Measurements from ENCODE around the gene SLC25A19. TPM values are rescaled to one million over a fixed set of nuclear protein-coding genes. Genes with fewer than 3 reads are reported as not detected.

The SLC25A19 gene
- total and polyA plus RNA-seq, 2 donors (not counting 1 experiment from before 2014, with no cell fraction given), result 5.1 to 9.7 TPM

GRCh38 chr17:75231071-75231470 lies 58.2 kb downstream of the SLC25A19 start:
- H3K79me2 ChIP-seq (ENCODE audit: control insufficient read depth, insufficient read depth, low read length), result no peaks in the 10 kb centered on the region
- H3K9ac ChIP-seq (ENCODE audit: insufficient read depth, low read length), result no peak overlapping the region
- TF ChIP-seq EZH2 (IDR thresholded peaks at IDR 0.05; ENCODE audit: low read length, missing control alignments) (no peak), CTCF (conservative IDR thresholded peaks at IDR 0.05 in 1 of 2, IDR thresholded peaks at IDR 0.05 in 1 of 2; ENCODE audit: low read depth in 1 of 2, low read length in 2 of 2) (no peak)
- no peak overlapping the region for H3K4me3 ChIP-seq (replicated peaks in 1 of 4; ENCODE audit: control extremely low read depth in 1 of 4, insufficient read depth in 1 of 4, low read depth in 3 of 4, low read length in 4 of 4)
- H3K27ac ChIP-seq (ENCODE audit: insufficient read depth, low read length), result no peak overlapping the region
- H4K20me1 ChIP-seq (ENCODE audit: control insufficient read depth, extremely low read depth, insufficient read depth, low read length), result no peaks in the 10 kb centered on the region
- no peak overlapping the region for H3K4me2 ChIP-seq (ENCODE audit: extremely low read depth, insufficient read depth, low read length)
- peaks cover 33% of the 10 kb centered on the region for H3K36me3 ChIP-seq (ENCODE audit: control insufficient read depth, insufficient read depth, low read length)
- H3K4me1 ChIP-seq (ENCODE audit: control insufficient read depth, extremely low read depth, insufficient read depth, low read length), result no peaks in the 10 kb centered on the region
- no peak for DNase-seq (ENCODE audit: low read depth in 2 of 2)
- H3K9me3 ChIP-seq (ENCODE audit: control insufficient read depth, insufficient read depth, low read depth, low read length), result no peaks in the 10 kb centered on the region
- H2AFZ ChIP-seq (ENCODE audit: low read length), result no peak overlapping the region
- H3K27me3 ChIP-seq (ENCODE audit: control insufficient read depth, insufficient read depth, low read length), result no peaks in the 10 kb centered on the region

- Histone ChIP-seq H3K9me3 (ENCODE audit: control insufficient read depth, insufficient read depth, low read depth, low read length) (no peaks in the 10 kb centered on the region), H2AFZ (ENCODE audit: low read length) (no peak overlapping the region), H3K36me3 (ENCODE audit: control insufficient read depth, insufficient read depth, low read length) (peaks cover 34% of the 10 kb centered on the region), H3K4me2 (ENCODE audit: extremely low read depth, insufficient read depth, low read length) (no peak overlapping the region), H3K79me2 (ENCODE audit: control insufficient read depth, insufficient read depth, low read length) (no peaks in the 10 kb centered on the region), H3K27ac (ENCODE audit: insufficient read depth, low read length) (no peak overlapping the region), H4K20me1 (ENCODE audit: control insufficient read depth, extremely low read depth, insufficient read depth, low read length) (no peaks in the 10 kb centered on the region), H3K4me3 (replicated peaks in 1 of 4; ENCODE audit: control extremely low read depth in 1 of 4, insufficient read depth in 1 of 4, low read depth in 3 of 4, low read length in 4 of 4) (no peak overlapping the region), H3K27me3 (ENCODE audit: control insufficient read depth, insufficient read depth, low read length) (no peaks in the 10 kb centered on the region), H3K9ac (ENCODE audit: insufficient read depth, low read length) (no peak overlapping the region), H3K4me1 (ENCODE audit: control insufficient read depth, extremely low read depth, insufficient read depth, low read length) (no peaks in the 10 kb centered on the region)
- no peak for DNase-seq (ENCODE audit: low read depth in 2 of 2)
- TF ChIP-seq EZH2 (IDR thresholded peaks at IDR 0.05; ENCODE audit: low read length, missing control alignments) (no peak), CTCF (conservative IDR thresholded peaks at IDR 0.05 in 1 of 2, IDR thresholded peaks at IDR 0.05 in 1 of 2; ENCODE audit: low read depth in 1 of 2, low read length in 2 of 2) (no peak)
Measured at GRCh38 chr17:75228847-75229246, 60.4 kb downstream of the SLC25A19 start.

- no peak overlapping the region for H3K27ac ChIP-seq (ENCODE audit: insufficient read depth, low read length)
- H3K4me2 ChIP-seq (ENCODE audit: extremely low read depth, insufficient read depth, low read length), result no peak overlapping the region
- DNase-seq (ENCODE audit: low read depth in 2 of 2), result no peak
- TF ChIP-seq EZH2 (IDR thresholded peaks at IDR 0.05; ENCODE audit: low read length, missing control alignments) (no peak), CTCF (conservative IDR thresholded peaks at IDR 0.05 in 1 of 2, IDR thresholded peaks at IDR 0.05 in 1 of 2; ENCODE audit: low read depth in 1 of 2, low read length in 2 of 2) (no peak)
- no peak overlapping the region for H3K9ac ChIP-seq (ENCODE audit: insufficient read depth, low read length)
- H3K9me3 ChIP-seq (ENCODE audit: control insufficient read depth, insufficient read depth, low read depth, low read length), result no peaks in the 10 kb centered on the region
- H2AFZ ChIP-seq (ENCODE audit: low read length), result no peak overlapping the region
- no peaks in the 10 kb centered on the region for H3K27me3 ChIP-seq (ENCODE audit: control insufficient read depth, insufficient read depth, low read length)
- H3K4me1 ChIP-seq (ENCODE audit: control insufficient read depth, extremely low read depth, insufficient read depth, low read length), result no peaks in the 10 kb centered on the region
- H3K79me2 ChIP-seq (ENCODE audit: control insufficient read depth, insufficient read depth, low read length), result no peaks in the 10 kb centered on the region
- H3K4me3 ChIP-seq (replicated peaks in 1 of 4; ENCODE audit: control extremely low read depth in 1 of 4, insufficient read depth in 1 of 4, low read depth in 3 of 4, low read length in 4 of 4), result no peak overlapping the region
- no peaks in the 10 kb centered on the region for H4K20me1 ChIP-seq (ENCODE audit: control insufficient read depth, extremely low read depth, insufficient read depth, low read length)
- peaks cover 34% of the 10 kb centered on the region for H3K36me3 ChIP-seq (ENCODE audit: control insufficient read depth, insufficient read depth, low read length)
Measured at GRCh38 chr17:75228305-75228704, 60.9 kb downstream of the SLC25A19 start.

All from fibroblast of lung (primary cell).